GM19351 (cell line): ENCODE measurements around the gene ADCY4.

Experiments
- ATAC-seq: cut with Tn5 transposase; IDR thresholded peaks from one replicate; pipeline ENCODE4 v1.9.1; 2021; ENCODE audit warnings: mild to moderate bottlenecking, moderate library complexity; ENCODE audit not compliant: unreplicated experiment

ADCY4 gene

GRCh38 chr14:24279301-24280186, 55.3 kb downstream of the ADCY4 start:
- ATAC-seq: peak; percentile 60

GRCh38 chr14:24278424-24278823, 56.4 kb downstream of the ADCY4 start:
- ATAC-seq: no peak

- ATAC-seq: no peak
Measured at GRCh38 chr14:24277606-24278321, 57.1 kb downstream of the ADCY4 start.

GRCh38 chr14:24277071-24277470, 57.8 kb downstream of the ADCY4 start:
- ATAC-seq: no peak

GRCh38 chr14:24274101-24274543, 60.7 kb downstream of the ADCY4 start:
- peak; percentile 40 for ATAC-seq

GRCh38 chr14:24273422-24273998, 61.4 kb downstream of the ADCY4 start:
- ATAC-seq: no peak

GRCh38 chr14:24272467-24272866, 62.4 kb downstream of the ADCY4 start:
- ATAC-seq: no peak

GRCh38 chr14:24271834-24272263, 63.0 kb downstream of the ADCY4 start:
- ATAC-seq: no peak

GRCh38 chr14:24271134-24271833, 63.6 kb downstream of the ADCY4 start, which contains the start of gene RABGGTA:
Gene RABGGTA, minus strand, starts transcription at chr14:24271597. Its CDS starts 482 bp downstream, at chr14:24271115.
- peak; percentile 78 for ATAC-seq

GRCh38 chr14:24270537-24271133, 64.2 kb downstream of the ADCY4 start:
- no peak for ATAC-seq

GRCh38 chr14:24269910-24270536, 64.8 kb downstream of the ADCY4 start:
- no peak for ATAC-seq

GRCh38 chr14:24269368-24269767, 65.5 kb downstream of the ADCY4 start:
- no peak for ATAC-seq
